Suprapubic skin (tissue), 3 donors: ENCODE data around the gene MIPEP.

ENCODE experiments used
- CTCF ChIP-seq, 2 donors: fragments of 200-600 bp in 1 of 2; fragments of 450-650 bp in 1 of 2; sonication (generic) in 1 of 2; IDR thresholded peaks; one replicate each; pipeline ENCODE4 v1.5.1; 2016 to 2019; ENCODE audit warnings: antibody characterized with exemption in 2 of 2, mild to moderate bottlenecking in 1 of 2, moderate library complexity in 1 of 2
- POLR2A ChIP-seq, 2 donors: fragments of 450-650 bp; IDR thresholded peaks; one replicate each; pipeline ENCODE4 v1.6.1; 2017; ENCODE audit warnings: antibody characterized with exemption in 2 of 2, mild to moderate bottlenecking in 2 of 2, moderate library complexity in 2 of 2

- TF ChIP-seq CTCF (IDR thresholded peaks at IDR 0.05) (no peak), POLR2A (IDR thresholded peaks at IDR 0.05) (no peak)
Measured at GRCh38 chr13:23739596-23739995, 149.6 kb downstream of the MIPEP start.
